Measurements from ENCODE around the gene CDH13. TPM values are rescaled to one million over a fixed set of nuclear protein-coding genes. Genes with fewer than 3 reads are reported as not detected.

Gene CDH13
- total RNA-seq, 2 experiments from 2014 or later, result not detected

DNA sequence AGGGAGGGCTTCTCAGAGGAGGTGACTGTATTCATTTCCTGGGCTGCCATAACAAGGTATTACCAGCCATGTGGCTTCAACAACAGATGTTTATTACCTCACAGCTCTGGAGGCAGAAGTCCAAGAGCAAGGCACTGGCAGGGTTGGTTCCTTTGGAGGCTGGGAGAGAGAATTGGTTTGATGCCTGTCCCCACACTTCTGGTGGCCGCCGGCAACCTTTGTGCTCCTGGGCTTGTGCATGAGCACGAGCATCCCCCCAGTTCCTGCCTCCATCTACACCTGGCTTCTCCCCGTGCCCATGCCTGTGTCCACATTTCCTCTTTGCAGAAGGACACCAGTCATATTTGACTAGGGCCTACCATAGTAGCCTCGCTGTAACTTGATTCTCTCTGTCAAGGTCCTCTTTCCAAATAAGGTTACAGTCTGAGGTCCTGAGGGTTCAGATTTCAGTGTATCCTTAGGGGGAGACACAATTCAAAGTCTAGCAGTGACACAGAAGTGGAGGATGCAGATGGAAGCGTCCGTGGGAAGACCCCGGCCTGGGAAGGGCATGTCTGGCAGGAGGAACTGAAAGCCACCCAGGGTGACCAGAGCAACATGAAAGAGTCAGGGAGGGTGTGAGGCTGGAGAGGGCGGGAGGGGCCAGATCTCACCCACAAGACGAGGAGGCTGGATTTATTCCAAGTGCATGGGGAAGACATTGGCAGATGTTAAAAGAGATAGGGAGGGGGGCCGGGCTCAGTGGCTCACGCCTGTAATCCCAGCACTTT lies 992.8 kb downstream of the CDH13 start:
- H3K4me3 ChIP-seq (ENCODE audit: low read depth, low read length, poor library complexity, severe bottlenecking), result no peak overlapping the region
- BruUV-seq (replicated peaks), result no TSS peak
- DNase-seq (ENCODE audit: low spot score), result no peak
- H3K36me3 ChIP-seq (ENCODE audit: insufficient read depth, low read length), result no peaks in the 10 kb centered on the region
- no peak overlapping the region for H2AFZ ChIP-seq (ENCODE audit: low read length)
- POLR2A ChIA-PET, result interaction anchor here (0.5 kb wide), 1 partner anchor 241 kb away, joined by 4 read pairs; no protein-coding TSS in a partner anchor
- CTCF ChIA-PET (ENCODE audit: unreplicated experiment), result no interaction called here
- intact Hi-C loops (cut with micrococcal nuclease; ENCODE audit: unreplicated experiment), result no loop called here
- H3K4me2 ChIP-seq (ENCODE audit: low read length), result no peak overlapping the region
- H3K9me3 ChIP-seq (ENCODE audit: low read length), result no peaks in the 10 kb centered on the region
- H3K27ac ChIP-seq (ENCODE audit: low read depth, low read length, poor library complexity, severe bottlenecking), result no peak overlapping the region
- no peaks in the 10 kb centered on the region for H3K79me2 ChIP-seq (ENCODE audit: insufficient read depth, low read depth, low read length)
- H3K9me2 ChIP-seq (ENCODE audit: insufficient read depth, low read length), result no peaks in the 10 kb centered on the region
- TF ChIP-seq EZH2phosphoT487 (IDR thresholded peaks at IDR 0.05; ENCODE audit: borderline replicate concordance, low read depth, low read length), result no peak
- TF ChIP-seq, protein P1, sequence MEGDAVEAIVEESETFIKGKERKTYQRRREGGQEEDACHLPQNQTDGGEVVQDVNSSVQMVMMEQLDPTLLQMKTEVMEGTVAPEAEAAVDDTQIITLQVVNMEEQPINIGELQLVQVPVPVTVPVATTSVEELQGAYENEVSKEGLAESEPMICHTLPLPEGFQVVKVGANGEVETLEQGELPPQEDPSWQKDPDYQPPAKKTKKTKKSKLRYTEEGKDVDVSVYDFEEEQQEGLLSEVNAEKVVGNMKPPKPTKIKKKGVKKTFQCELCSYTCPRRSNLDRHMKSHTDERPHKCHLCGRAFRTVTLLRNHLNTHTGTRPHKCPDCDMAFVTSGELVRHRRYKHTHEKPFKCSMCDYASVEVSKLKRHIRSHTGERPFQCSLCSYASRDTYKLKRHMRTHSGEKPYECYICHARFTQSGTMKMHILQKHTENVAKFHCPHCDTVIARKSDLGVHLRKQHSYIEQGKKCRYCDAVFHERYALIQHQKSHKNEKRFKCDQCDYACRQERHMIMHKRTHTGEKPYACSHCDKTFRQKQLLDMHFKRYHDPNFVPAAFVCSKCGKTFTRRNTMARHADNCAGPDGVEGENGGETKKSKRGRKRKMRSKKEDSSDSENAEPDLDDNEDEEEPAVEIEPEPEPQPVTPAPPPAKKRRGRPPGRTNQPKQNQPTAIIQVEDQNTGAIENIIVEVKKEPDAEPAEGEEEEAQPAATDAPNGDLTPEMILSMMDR (conservative IDR thresholded peaks at IDR 0.05; ENCODE audit: low read length), result no peak
- H4K20me1 ChIP-seq (ENCODE audit: insufficient read depth, low read length), result no peaks in the 10 kb centered on the region
- H3K4me1 ChIP-seq (ENCODE audit: insufficient read depth, low read length, poor library complexity, severe bottlenecking), result no peaks in the 10 kb centered on the region

DNA sequence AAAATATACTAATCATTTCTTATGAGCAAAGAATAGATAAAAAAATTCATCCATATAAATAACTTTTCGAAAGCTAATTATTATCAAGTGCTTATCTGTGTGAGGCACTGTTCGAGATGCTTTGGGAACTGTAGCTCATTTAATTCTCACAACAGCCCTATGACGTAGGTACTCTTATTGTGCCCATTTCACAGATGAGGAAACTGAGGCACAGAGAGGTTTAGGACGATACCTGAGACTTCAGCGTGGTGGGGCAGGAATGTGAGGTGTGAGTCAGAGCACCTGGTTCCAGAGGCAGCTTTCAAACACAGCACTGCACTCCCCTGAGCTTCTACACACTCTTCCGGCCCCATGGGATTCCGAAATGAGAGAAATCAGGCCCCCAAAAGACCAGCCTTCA lies 995.2 kb downstream of the CDH13 start:
- no peak overlapping the region for H2AFZ ChIP-seq (ENCODE audit: low read length)
- no peak overlapping the region for H3K4me3 ChIP-seq (ENCODE audit: low read depth, low read length, poor library complexity, severe bottlenecking)
- BruUV-seq (replicated peaks), result no TSS peak
- TF ChIP-seq EZH2phosphoT487 (IDR thresholded peaks at IDR 0.05; ENCODE audit: borderline replicate concordance, low read depth, low read length), result no peak
- TF ChIP-seq, protein P1 (conservative IDR thresholded peaks at IDR 0.05; ENCODE audit: low read length), result no peak
- ChIA-PET POLR2A (no interaction called here), CTCF (ENCODE audit: unreplicated experiment) (no interaction called here)
- no peaks in the 10 kb centered on the region for H3K79me2 ChIP-seq (ENCODE audit: insufficient read depth, low read depth, low read length)
- no peaks in the 10 kb centered on the region for H4K20me1 ChIP-seq (ENCODE audit: insufficient read depth, low read length)
- no peak overlapping the region for H3K27ac ChIP-seq (ENCODE audit: low read depth, low read length, poor library complexity, severe bottlenecking)
- H3K36me3 ChIP-seq (ENCODE audit: insufficient read depth, low read length), result no peaks in the 10 kb centered on the region
- no peak for DNase-seq (ENCODE audit: low spot score)
- no peaks in the 10 kb centered on the region for H3K9me3 ChIP-seq (ENCODE audit: low read length)
- H3K4me1 ChIP-seq (ENCODE audit: insufficient read depth, low read length, poor library complexity, severe bottlenecking), result no peaks in the 10 kb centered on the region
- H3K4me2 ChIP-seq (ENCODE audit: low read length), result no peak overlapping the region
- intact Hi-C loops (cut with micrococcal nuclease; ENCODE audit: unreplicated experiment), result no loop called here
- no peaks in the 10 kb centered on the region for H3K9me2 ChIP-seq (ENCODE audit: insufficient read depth, low read length)

DNA sequence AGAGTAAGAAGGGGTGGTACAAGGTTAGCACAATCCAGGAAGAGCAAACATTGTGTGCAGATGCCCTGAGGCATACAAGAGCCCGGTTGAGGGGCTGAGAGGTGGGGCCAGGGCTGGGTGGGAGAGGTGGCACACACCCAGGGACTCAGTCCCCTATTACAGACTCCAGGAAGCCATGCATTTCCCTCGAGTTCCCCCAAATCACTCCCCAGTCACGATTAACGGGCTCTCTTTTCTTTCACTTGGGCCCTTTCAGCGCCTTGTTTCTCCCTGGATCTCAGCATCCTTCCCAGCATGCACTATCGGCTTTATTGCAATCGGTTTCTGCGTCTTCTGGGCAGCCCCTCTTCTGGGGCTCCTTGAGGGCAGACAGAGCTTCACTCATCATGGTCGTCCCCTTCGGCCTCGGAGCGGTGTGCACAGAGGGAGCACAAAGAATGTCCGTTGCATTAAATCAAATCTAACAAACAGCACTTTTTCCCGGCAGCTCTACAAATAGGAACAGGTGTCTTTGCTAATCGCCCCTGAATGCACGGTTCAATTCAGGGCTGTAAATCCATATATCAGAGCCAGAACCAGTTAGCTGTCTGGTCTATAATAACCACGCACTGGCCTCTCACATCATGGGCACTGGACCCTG lies 996.4 kb downstream of the CDH13 start:
- no peaks in the 10 kb centered on the region for H3K4me1 ChIP-seq (ENCODE audit: insufficient read depth, low read length, poor library complexity, severe bottlenecking)
- no peaks in the 10 kb centered on the region for H4K20me1 ChIP-seq (ENCODE audit: insufficient read depth, low read length)
- no peaks in the 10 kb centered on the region for H3K9me3 ChIP-seq (ENCODE audit: low read length)
- DNase-seq (ENCODE audit: low spot score), result no peak
- CTCF ChIA-PET (ENCODE audit: unreplicated experiment), result interaction anchor here (0.6 kb wide), 1 partner anchor 9 kb away, joined by 3 read pairs; no protein-coding TSS in a partner anchor
- no peaks in the 10 kb centered on the region for H3K79me2 ChIP-seq (ENCODE audit: insufficient read depth, low read depth, low read length)
- H3K4me3 ChIP-seq (ENCODE audit: low read depth, low read length, poor library complexity, severe bottlenecking), result no peak overlapping the region
- TF ChIP-seq EZH2phosphoT487 (IDR thresholded peaks at IDR 0.05; ENCODE audit: borderline replicate concordance, low read depth, low read length), result no peak
- TF ChIP-seq, protein P1 (conservative IDR thresholded peaks at IDR 0.05; ENCODE audit: low read length), result no peak
- H3K27ac ChIP-seq (ENCODE audit: low read depth, low read length, poor library complexity, severe bottlenecking), result no peak overlapping the region
- H2AFZ ChIP-seq (ENCODE audit: low read length), result no peak overlapping the region
- H3K9me2 ChIP-seq (ENCODE audit: insufficient read depth, low read length), result no peaks in the 10 kb centered on the region
- POLR2A ChIA-PET, result interaction anchor here (0.6 kb wide), 1 partner anchor 310 kb away, joined by 3 read pairs; no protein-coding TSS in a partner anchor
- intact Hi-C loops (cut with micrococcal nuclease; ENCODE audit: unreplicated experiment), result no loop called here
- no peaks in the 10 kb centered on the region for H3K36me3 ChIP-seq (ENCODE audit: insufficient read depth, low read length)
- no TSS peak for BruUV-seq (replicated peaks)
- no peak overlapping the region for H3K4me2 ChIP-seq (ENCODE audit: low read length)

Data from OCI-LY7 (cell line).